ENCODE data around the gene PLXNC1. TPM values are rescaled to one million over a fixed set of nuclear protein-coding genes. Genes with fewer than 3 reads are reported as not detected.

Gene PLXNC1
- total RNA-seq, 3 donors from 2014 or later: 5.2 to 13.2 (median 6.2) TPM

DNA sequence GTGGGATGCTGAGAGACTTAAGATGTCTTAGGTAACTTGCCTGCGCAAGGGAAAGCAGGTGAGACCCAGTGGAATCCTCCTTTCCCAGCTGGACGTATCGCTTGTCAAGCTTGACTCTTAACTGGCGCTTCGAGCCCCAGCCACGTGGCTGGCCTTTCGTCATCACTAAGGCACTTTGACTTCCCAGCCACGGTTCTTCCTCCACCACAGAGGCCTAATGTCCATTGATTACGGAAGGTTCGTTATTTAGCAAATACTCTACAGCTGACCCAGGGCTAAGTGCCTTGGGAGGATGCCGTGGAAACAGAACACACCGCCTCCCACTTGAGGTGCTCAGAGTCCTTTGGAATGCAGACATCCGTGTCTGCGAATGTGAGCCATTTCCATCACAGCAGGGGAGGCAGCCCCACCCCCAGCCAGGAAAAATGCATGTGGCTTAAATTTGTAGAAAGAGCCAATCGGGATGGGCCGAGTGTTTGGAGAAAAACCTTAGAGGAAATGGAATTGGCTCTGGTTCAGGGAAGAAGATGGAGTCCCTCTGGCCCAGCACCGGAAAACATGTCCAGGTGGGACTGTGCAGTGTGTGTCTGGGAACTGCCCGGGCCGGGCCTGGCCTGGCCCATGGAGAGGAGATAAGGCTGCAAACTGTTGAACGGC is 115.7 kb downstream of the PLXNC1 start:
- no peak for ATAC-seq
- H3K4me1 ChIP-seq (ENCODE audit: low read depth): peaks cover 6% of the 10 kb centered on the region
- H3K36me3 ChIP-seq (ENCODE audit: low read depth): no peaks in the 10 kb centered on the region
- no peak overlapping the region for H3K4me3 ChIP-seq
- no peak for DNase-seq
- intact Hi-C loops (cut with DNase I, micrococcal nuclease): no loop called here
- H3K9me3 ChIP-seq: no peaks in the 10 kb centered on the region
- TF ChIP-seq, protein P1, sequence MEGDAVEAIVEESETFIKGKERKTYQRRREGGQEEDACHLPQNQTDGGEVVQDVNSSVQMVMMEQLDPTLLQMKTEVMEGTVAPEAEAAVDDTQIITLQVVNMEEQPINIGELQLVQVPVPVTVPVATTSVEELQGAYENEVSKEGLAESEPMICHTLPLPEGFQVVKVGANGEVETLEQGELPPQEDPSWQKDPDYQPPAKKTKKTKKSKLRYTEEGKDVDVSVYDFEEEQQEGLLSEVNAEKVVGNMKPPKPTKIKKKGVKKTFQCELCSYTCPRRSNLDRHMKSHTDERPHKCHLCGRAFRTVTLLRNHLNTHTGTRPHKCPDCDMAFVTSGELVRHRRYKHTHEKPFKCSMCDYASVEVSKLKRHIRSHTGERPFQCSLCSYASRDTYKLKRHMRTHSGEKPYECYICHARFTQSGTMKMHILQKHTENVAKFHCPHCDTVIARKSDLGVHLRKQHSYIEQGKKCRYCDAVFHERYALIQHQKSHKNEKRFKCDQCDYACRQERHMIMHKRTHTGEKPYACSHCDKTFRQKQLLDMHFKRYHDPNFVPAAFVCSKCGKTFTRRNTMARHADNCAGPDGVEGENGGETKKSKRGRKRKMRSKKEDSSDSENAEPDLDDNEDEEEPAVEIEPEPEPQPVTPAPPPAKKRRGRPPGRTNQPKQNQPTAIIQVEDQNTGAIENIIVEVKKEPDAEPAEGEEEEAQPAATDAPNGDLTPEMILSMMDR (IDR thresholded peaks at IDR 0.05): no peak

DNA sequence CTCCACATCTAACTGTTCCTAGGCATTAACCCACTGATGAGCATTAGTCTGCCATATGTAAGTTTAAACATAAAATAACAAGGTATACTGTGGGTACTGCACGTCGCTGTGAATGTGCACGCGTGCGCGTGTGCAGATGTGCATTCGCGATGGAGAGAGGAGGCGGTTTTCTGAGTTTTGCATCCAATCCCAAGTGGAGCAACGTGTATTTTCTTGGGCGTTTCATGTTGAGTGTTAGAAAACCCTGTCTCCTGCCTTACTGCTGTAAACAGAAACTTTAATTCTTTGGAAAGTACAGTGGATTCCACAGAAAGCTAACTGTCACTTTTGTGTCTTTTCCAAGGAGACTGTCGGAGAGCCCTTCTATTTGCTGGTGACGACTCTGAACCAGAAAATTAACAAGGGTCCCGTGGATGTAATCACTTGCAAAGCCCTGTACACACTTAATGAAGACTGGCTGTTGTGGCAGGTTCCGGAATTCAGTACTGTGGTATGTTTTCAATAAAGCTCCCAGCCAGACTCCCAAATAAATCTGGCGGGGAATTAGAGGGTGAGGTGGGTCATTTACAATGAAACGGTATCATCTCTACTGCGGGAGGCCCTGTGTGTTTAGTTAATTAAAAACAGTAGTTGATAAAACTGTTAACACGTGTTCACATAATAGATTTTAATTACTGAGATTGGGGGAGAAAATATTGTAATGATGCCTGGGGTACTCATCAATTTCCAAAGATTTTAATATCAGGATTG is 116.5 kb downstream of the PLXNC1 start:
- H3K9me3 ChIP-seq: no peaks in the 10 kb centered on the region
- intact Hi-C loops (cut with DNase I, micrococcal nuclease): no loop called here
- TF ChIP-seq, protein P1 (IDR thresholded peaks at IDR 0.05): no peak
- no peak overlapping the region for H3K4me3 ChIP-seq
- no peaks in the 10 kb centered on the region for H3K36me3 ChIP-seq (ENCODE audit: low read depth)
- H3K4me1 ChIP-seq (ENCODE audit: low read depth): peaks cover 6% of the 10 kb centered on the region
- no peak for ATAC-seq
- DNase-seq: no peak

DNA sequence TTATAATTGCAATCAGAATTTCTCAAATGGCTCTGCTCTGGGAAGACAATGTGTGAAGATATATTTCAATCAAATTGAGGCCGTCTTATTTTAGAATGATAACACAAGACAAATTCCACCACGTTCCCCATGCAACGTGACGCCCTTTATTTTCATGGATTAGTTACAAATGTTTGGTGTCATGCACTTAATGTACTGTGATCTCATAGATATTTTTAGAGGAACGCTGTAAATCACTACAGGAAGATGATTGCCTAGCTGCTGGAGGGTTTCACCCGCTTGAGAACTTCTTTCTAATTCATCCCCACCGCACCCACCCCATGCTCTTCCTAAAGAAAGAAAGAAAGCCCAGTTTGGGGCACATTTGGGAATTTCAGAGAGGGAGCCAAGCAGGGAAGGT is 117.2 kb downstream of the PLXNC1 start:
- TF ChIP-seq, protein P1 (IDR thresholded peaks at IDR 0.05): no peak
- H3K36me3 ChIP-seq (ENCODE audit: low read depth): no peaks in the 10 kb centered on the region
- intact Hi-C loops (cut with DNase I, micrococcal nuclease): no loop called here
- H3K4me3 ChIP-seq: no peak overlapping the region
- DNase-seq (no peak), ATAC-seq (no peak)
- H3K4me1 ChIP-seq (ENCODE audit: low read depth): peaks cover 6% of the 10 kb centered on the region
- H3K9me3 ChIP-seq: no peaks in the 10 kb centered on the region

DNA sequence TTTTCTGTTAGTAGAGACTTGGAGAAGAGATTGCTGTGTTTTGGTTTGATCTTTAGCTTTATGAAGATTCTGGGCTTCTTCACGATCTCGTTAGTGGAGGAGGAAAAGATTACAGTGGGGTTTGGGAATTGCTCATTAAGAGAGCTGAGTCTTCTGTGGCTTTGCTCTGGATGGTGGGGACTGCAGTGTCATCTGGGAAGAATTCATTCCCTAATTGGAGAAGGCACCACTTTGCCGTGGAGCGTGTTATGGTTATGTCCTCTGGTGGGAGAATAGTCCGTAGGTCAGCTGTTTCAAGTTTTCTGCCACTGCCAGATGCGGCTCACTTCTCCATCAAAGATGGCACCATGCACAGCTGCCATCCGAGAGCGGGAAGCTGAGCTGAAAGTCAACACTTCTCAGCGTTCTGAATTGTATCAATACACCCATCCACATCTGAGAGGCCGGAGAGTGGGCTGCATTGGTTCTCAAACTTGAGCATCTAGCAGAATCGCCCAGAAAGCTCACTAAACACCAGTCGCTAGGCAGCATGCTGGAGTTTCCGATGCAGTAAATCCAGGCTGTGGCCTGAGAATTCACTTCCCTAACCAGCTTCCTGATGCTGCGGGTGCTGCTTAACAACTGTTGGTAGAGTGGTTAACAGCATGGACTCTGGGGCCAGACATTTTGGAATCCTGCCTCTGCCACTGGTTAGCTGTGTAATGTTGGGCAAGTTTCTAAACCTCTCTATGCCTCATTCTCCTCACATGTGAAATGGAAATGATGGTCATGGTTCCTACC is 117.8 kb downstream of the PLXNC1 start:
- TF ChIP-seq, protein P1 (IDR thresholded peaks at IDR 0.05): no peak
- no peak for DNase-seq
- peaks cover 6% of the 10 kb centered on the region for H3K4me1 ChIP-seq (ENCODE audit: low read depth)
- intact Hi-C loops (cut with DNase I, micrococcal nuclease): no loop called here
- H3K9me3 ChIP-seq: no peaks in the 10 kb centered on the region
- no peak overlapping the region for H3K4me3 ChIP-seq
- H3K36me3 ChIP-seq (ENCODE audit: low read depth): no peaks in the 10 kb centered on the region
- ATAC-seq: no peak

DNA sequence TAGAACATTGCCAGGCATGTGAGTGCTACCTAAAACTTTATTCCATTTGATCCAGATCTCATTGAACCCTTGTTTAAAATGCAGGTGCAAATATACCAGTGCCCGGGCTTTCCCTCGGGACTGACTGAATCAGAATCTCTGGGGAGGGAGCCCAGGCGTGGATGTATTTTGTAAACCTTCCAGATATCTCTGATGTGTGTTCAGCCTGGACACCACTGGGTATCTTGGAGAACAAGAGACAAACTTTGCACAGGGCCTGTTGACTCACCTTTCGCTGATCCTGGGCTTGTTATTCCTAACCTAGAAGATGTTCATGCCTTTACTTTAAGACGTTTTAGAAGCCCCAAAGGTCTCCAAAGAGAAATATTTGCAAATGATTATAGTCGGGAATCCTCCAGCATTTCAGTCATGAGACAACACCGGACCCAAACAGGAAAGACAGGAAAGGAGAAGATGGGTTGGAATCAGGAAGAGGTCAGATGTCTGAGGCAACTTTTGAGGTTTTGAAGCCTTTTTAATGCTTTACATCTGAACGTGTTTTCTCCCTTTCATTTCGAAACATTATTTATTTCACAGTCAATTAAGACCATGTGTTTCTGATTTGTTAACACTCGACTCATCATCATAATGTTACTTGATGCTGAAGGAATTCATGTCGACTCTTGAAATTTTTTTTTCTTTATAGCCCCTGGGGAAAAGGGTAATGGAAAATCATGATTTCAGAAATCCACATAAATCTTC is 118.6 kb downstream of the PLXNC1 start:
- intact Hi-C loops (cut with DNase I, micrococcal nuclease): no loop called here
- H3K9me3 ChIP-seq: no peaks in the 10 kb centered on the region
- DNase-seq (no peak), ATAC-seq (no peak)
- no peak overlapping the region for H3K4me3 ChIP-seq
- TF ChIP-seq, protein P1 (IDR thresholded peaks at IDR 0.05): no peak
- H3K36me3 ChIP-seq (ENCODE audit: low read depth): no peaks in the 10 kb centered on the region
- H3K4me1 ChIP-seq (ENCODE audit: low read depth): peaks cover 4% of the 10 kb centered on the region
